ENCODE results near the gene TP73. TPM values are rescaled to one million over a fixed set of nuclear protein-coding genes. Genes with fewer than 3 reads are reported as not detected.

TP73 gene
- total and polyA plus RNA-seq, 12 donors: 0.03 to 0.58 (median 0.15) TPM; not detected in 7

DNA sequence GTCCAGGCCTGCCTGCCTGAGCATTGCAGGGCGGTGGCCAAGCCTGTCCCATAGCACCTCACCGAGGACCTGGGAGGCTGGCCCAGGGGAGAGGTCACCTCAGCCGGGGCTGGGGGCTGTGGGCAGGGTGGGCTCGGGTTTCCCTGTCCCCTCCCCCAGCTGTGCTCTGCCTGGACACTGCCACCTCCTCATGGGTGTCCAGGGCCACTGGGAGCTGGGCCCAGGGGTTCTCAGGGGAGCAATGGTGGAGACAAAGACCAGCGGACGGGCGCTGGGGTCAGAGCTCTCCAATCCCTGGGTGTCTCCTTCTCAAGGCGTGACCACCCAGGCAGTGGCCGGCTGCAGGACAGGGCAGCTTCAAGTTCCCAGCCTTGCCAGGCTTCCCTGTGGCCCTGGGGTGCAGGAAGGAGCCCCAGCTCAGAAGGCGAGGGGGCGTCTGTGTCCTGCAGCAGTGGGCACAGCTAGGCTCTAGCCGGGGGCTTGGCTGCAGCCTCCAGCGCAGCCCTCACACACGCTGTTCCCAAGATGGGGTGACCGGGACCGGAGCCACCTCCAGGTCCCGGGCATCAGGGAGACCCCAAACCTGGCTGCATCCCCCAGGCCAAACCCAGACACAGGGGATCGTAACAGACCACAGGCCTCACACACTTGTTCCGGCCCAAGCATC lies 29.0 kb downstream of the TP73 start:
- TF ChIP-seq, protein P1, sequence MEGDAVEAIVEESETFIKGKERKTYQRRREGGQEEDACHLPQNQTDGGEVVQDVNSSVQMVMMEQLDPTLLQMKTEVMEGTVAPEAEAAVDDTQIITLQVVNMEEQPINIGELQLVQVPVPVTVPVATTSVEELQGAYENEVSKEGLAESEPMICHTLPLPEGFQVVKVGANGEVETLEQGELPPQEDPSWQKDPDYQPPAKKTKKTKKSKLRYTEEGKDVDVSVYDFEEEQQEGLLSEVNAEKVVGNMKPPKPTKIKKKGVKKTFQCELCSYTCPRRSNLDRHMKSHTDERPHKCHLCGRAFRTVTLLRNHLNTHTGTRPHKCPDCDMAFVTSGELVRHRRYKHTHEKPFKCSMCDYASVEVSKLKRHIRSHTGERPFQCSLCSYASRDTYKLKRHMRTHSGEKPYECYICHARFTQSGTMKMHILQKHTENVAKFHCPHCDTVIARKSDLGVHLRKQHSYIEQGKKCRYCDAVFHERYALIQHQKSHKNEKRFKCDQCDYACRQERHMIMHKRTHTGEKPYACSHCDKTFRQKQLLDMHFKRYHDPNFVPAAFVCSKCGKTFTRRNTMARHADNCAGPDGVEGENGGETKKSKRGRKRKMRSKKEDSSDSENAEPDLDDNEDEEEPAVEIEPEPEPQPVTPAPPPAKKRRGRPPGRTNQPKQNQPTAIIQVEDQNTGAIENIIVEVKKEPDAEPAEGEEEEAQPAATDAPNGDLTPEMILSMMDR (IDR thresholded peaks at IDR 0.05): no peak
- Histone ChIP-seq H3K27me3 (peaks cover 0 to 26% (median 14%) of the 10 kb centered on the region in 7 donors), H3K9me3 (no peaks in the 10 kb centered on the region), H3K27ac (no peak overlapping the region), H3K36me3 (no peaks in the 10 kb centered on the region), H3K4me1 (peaks cover 0 to 25% (median 0%) of the 10 kb centered on the region in 9 donors), H3K4me3 (no peak overlapping the region)
- ATAC-seq (no peak), DNase-seq (no peak)
- intact Hi-C loops (cut with DNase I): no loop called here
- 86 to 87% methylated on average over 19 of the region's 19 CpGs for WGBS, 2 donors

- TF ChIP-seq, protein P1 (IDR thresholded peaks at IDR 0.05): no peak
- H3K36me3 ChIP-seq: no peaks in the 10 kb centered on the region
- ATAC-seq (peak in 1 of 8 donors; percentile 18), DNase-seq (no peak)
- peaks cover 0 to 26% (median 14%) of the 10 kb centered on the region in 7 donors for H3K27me3 ChIP-seq
- 86 to 93% methylated on average over 26 to 27 of the region's 27 CpGs for WGBS, 2 donors
- intact Hi-C loops (cut with DNase I): no loop called here
- H3K27ac ChIP-seq: no peak overlapping the region
- no peaks in the 10 kb centered on the region for H3K9me3 ChIP-seq
- peaks cover 0 to 18% (median 0%) of the 10 kb centered on the region in 9 donors for H3K4me1 ChIP-seq
- H3K4me3 ChIP-seq: no peak overlapping the region
These were observed 29.8 kb downstream of the TP73 start for GRCh38 chr1:3681898-3682806.

DNA sequence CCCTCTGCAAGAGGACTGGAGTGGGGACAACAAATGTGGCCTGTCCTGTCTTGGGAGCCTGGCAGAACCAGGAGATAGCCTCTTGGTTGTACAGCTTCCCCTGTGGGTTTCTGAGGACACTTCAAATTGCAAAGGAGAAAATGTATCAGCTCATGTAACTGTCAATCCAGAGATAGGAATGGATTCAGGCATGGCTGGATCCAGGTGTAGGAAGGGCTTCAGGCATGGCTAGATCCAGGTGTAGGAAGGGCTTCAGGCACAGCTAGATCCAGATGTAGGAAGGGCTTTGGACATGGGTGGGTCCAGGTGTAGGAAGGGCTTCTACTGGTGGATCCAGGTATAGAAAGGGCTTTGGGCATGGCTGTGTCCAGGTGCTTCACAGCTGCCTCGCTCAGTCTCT lies 30.9 kb downstream of the TP73 start:
- TF ChIP-seq, protein P1 (IDR thresholded peaks at IDR 0.05): no peak
- peaks cover 0 to 26% (median 14%) of the 10 kb centered on the region in 7 donors for H3K27me3 ChIP-seq
- ATAC-seq: no peak

DNA sequence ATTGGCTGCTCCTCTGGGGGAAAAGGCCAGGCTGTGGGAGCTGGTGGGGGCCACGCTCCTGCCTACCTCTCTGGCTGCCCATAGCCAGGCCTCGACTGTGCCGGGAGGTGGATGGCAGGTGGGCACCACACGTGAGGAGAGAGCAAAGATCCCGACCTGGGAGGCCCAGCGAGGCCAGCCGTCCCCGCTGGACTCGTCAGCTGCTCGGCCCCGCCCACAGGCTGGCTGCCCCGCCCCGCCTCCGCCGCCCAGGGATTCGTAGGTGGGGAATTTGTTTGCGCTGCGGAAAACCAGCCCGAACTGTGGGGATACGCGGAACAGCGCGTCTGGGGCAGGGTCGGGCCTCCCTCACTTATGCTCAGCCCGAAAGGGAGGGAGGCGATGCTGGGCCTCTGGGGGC lies 31.7 kb downstream of the TP73 start:
- no peak for ATAC-seq
- Histone ChIP-seq H3K27me3 (peaks cover 0 to 26% (median 16%) of the 10 kb centered on the region in 7 donors), H3K27ac (no peak overlapping the region), H3K36me3 (no peaks in the 10 kb centered on the region), H3K4me1 (peaks cover 0 to 9% (median 0%) of the 10 kb centered on the region in 9 donors), H3K9me3 (no peaks in the 10 kb centered on the region), H3K4me3 (no peak overlapping the region)
- TF ChIP-seq, protein P1 (IDR thresholded peaks at IDR 0.05): no peak
- 13 to 28% methylated on average over 26 of the region's 26 CpGs for WGBS, 2 donors
- no peak for DNase-seq
- intact Hi-C loops (cut with DNase I): no loop called here

More for the DNA sequence above, 30.9 kb downstream of the TP73 start:
- intact Hi-C loops (cut with DNase I): no loop called here
- WGBS, 2 donors: 94 to 97% methylated on average over 1 of the region's 1 CpG
- Histone ChIP-seq H3K9me3 (no peaks in the 10 kb centered on the region), H3K27ac (no peak overlapping the region), H3K4me1 (peaks cover 0 to 10% (median 0%) of the 10 kb centered on the region in 9 donors), H3K36me3 (no peaks in the 10 kb centered on the region), H3K4me3 (no peak overlapping the region)
- no peak for DNase-seq

Data from heart right ventricle (tissue), 16 donors.